IMR-90 (cell line): Measurements from ENCODE around the gene STAT6. TPM values are rescaled to one million over a fixed set of nuclear protein-coding genes. Genes with fewer than 3 reads are reported as not detected.

Source experiments
- ATAC-seq: fragments of 200-7000 bp; cut with Tn5 transposase; 2 replicates; pipeline ENCODE4 v1.9.1; 2020; ENCODE audit warnings: low read depth, mild to moderate bottlenecking, moderate library complexity
- BruUV-seq: library from RNA; stranded (reverse); fragments of 400-500 nt; replicated peaks from 2 replicates; lab custom pipeline; 2021; lab: Mats Ljungman, UMichigan
- CTCF ChIA-PET: fragments of 300-600 bp; formaldehyde crosslinking; extraction: SDS; loops from one replicate; lab custom pipeline; 2021; ENCODE audit warnings: antibody characterized with exemption; lab: Yijun Ruan, JAX
- POLR2A ChIA-PET: fragments of 300-600 bp; sonication (Branson Sonifier 250); formaldehyde crosslinking; loops from one replicate; lab custom pipeline; 2022; ENCODE audit warnings: antibody characterized with exemption; ENCODE audit not compliant: unreplicated experiment; lab: Charles Lee
- DNase-seq: peaks from one replicate; pipeline ENCODE4 v3.0.0; 2013
- H2AFZ ChIP-seq: replicated peaks from 2 replicates; pipeline ENCODE3; 2013; ENCODE audit warnings: low read length, mild to moderate bottlenecking; ENCODE audit not compliant: poor library complexity
- H2AK5ac ChIP-seq: 2 replicates; pipeline ENCODE4 v1.6.1; 2013; ENCODE audit warnings: low read depth, low read length, inconsistent platforms
- H2AK9ac ChIP-seq: replicated peaks from 2 replicates; pipeline ENCODE3; 2013; ENCODE audit warnings: mild to moderate bottlenecking, low read depth, low read length, moderate library complexity; ENCODE audit not compliant: poor library complexity
- H2BK120ac ChIP-seq: 2 replicates; pipeline ENCODE4 v1.6.1; 2013; ENCODE audit warnings: low read depth, low read length, inconsistent platforms
- H2BK15ac ChIP-seq: 3 replicates; pipeline ENCODE4 v1.6.1; 2013; ENCODE audit warnings: low read depth, low read length, inconsistent platforms
- H2BK20ac ChIP-seq: 2 replicates; pipeline ENCODE4 v1.6.1; 2013; ENCODE audit warnings: low read depth, mild to moderate bottlenecking, inconsistent platforms, low read length, moderate library complexity
- H2BK5ac ChIP-seq: 2 replicates; pipeline ENCODE4 v1.6.1; 2013; ENCODE audit warnings: mild to moderate bottlenecking, low read depth, low read length, inconsistent platforms; ENCODE audit not compliant: poor library complexity, severe bottlenecking
- H3K14ac ChIP-seq: replicated peaks from 2 replicates; pipeline ENCODE4 v1.6.1; 2013; ENCODE audit warnings: low read depth, low read length, inconsistent platforms
- H3K18ac ChIP-seq: 2 replicates; pipeline ENCODE4 v1.6.1; 2013; ENCODE audit warnings: low read depth, low read length, control low read depth
- H3K23ac ChIP-seq: 2 replicates; pipeline ENCODE4 v1.6.1; 2013; ENCODE audit warnings: low read depth, low read length, inconsistent platforms
- H3K27ac ChIP-seq: 2 replicates; pipeline ENCODE4 v1.5.1; 2013; ENCODE audit warnings: mild to moderate bottlenecking, control low read depth, low read length; ENCODE audit not compliant: insufficient read depth
- H3K27me3 ChIP-seq: 2 replicates; pipeline ENCODE4 v1.6.1; 2013; ENCODE audit warnings: low read length; ENCODE audit not compliant: control insufficient read depth, insufficient read depth
- H3K36me3 ChIP-seq: 2 replicates; pipeline ENCODE4 v1.6.1; 2013; ENCODE audit warnings: low read length, mixed read lengths; ENCODE audit not compliant: control insufficient read depth, insufficient read depth
- H3K4ac ChIP-seq: 2 replicates; pipeline ENCODE4 v1.6.1; 2013; ENCODE audit warnings: low read depth, low read length, inconsistent platforms
- H3K4me1 ChIP-seq: 2 replicates; pipeline ENCODE4 v1.6.1; 2013; ENCODE audit warnings: low read length, mixed read lengths; ENCODE audit not compliant: control insufficient read depth, insufficient read depth
- H3K4me2 ChIP-seq: 2 replicates; pipeline ENCODE4 v1.6.1; 2013; ENCODE audit warnings: low read depth, mild to moderate bottlenecking, control low read depth, low read length, moderate library complexity
- H3K4me3 ChIP-seq: 2 replicates; pipeline ENCODE4 v1.5.1; 2013; ENCODE audit warnings: low read depth, mild to moderate bottlenecking, control low read depth, low read length, moderate library complexity; ENCODE audit not compliant: insufficient read depth
- H3K56ac ChIP-seq: 2 replicates; pipeline ENCODE4 v1.6.1; 2013; ENCODE audit warnings: low read length, inconsistent platforms; ENCODE audit not compliant: insufficient read depth; ENCODE audit errors: extremely low read depth
- H3K79me1 ChIP-seq, 2 experiments: 2 replicates each; pipeline ENCODE4 v1.6.1; 2013; ENCODE audit warnings: low read length in 2 of 2, inconsistent platforms in 1 of 2, low read depth in 1 of 2
- H3K9ac ChIP-seq: 2 replicates; pipeline ENCODE4 v1.6.1; 2013; ENCODE audit warnings: low read depth, low read length, control low read depth
- H3K9me1 ChIP-seq: 2 replicates; pipeline ENCODE4 v1.6.1; 2013; ENCODE audit warnings: low read length, inconsistent platforms; ENCODE audit not compliant: insufficient read depth
- H3K9me3 ChIP-seq: 2 replicates; pipeline ENCODE4 v1.6.1; 2013; ENCODE audit warnings: low read length; ENCODE audit not compliant: control insufficient read depth, insufficient read depth
- H4K20me1 ChIP-seq: 2 replicates; pipeline ENCODE4 v1.6.1; 2013; ENCODE audit warnings: low read length, inconsistent platforms; ENCODE audit not compliant: insufficient read depth
- H4K5ac ChIP-seq: 2 replicates; pipeline ENCODE4 v1.6.1; 2013; ENCODE audit warnings: mild to moderate bottlenecking, low read depth, low read length, control low read depth
- H4K8ac ChIP-seq, 2 experiments: 2 replicates each; pipeline ENCODE4 v1.6.1; 2013; ENCODE audit warnings: low read depth in 2 of 2, low read length in 2 of 2, control low read depth in 1 of 2, inconsistent platforms in 1 of 2
- H4K91ac ChIP-seq: 2 replicates; pipeline ENCODE4 v1.6.1; 2013; ENCODE audit warnings: low read depth, low read length, inconsistent platforms; ENCODE audit not compliant: insufficient read depth
- BHLHE40 ChIP-seq: fragments of 150-350 bp; IDR thresholded peaks from 2 replicates; pipeline ENCODE4 v1.6.1; 2016; ENCODE audit warnings: mild to moderate bottlenecking, low read depth, low read length
- CEBPB ChIP-seq: IDR thresholded peaks from 2 replicates; pipeline ENCODE4 v1.6.1; 2012; ENCODE audit warnings: low read depth, low read length, improper control_type of control experiment
- CHD1 ChIP-seq: IDR thresholded peaks from 2 replicates; pipeline ENCODE4 v1.6.1; 2012; ENCODE audit warnings: low read depth, low read length, improper control_type of control experiment
- CTCF ChIP-seq: conservative IDR thresholded peaks from 2 replicates; pipeline ENCODE4 v1.5.1; 2012; ENCODE audit warnings: mild to moderate bottlenecking, low read depth, low read length, improper control_type of control experiment
- FOS ChIP-seq: fragments of 150-350 bp; IDR thresholded peaks from 2 replicates; pipeline ENCODE4 v1.6.1; 2016; ENCODE audit warnings: low read depth, low read length
- MAFK ChIP-seq: IDR thresholded peaks from 2 replicates; pipeline ENCODE4 v1.6.1; 2012; ENCODE audit warnings: low read depth, low read length, improper control_type of control experiment
- NFE2L2 ChIP-seq: fragments of 150-350 bp; IDR thresholded peaks from 2 replicates; pipeline ENCODE4 v1.6.1; 2016; ENCODE audit warnings: low read depth, mild to moderate bottlenecking, low read length
- POLR2A ChIP-seq: IDR thresholded peaks from 2 replicates; pipeline ENCODE4 v1.6.1; 2012; ENCODE audit warnings: mild to moderate bottlenecking, low read depth, low read length
- RAD21 ChIP-seq: IDR thresholded peaks from 2 replicates; pipeline ENCODE4 v1.6.1; 2012; ENCODE audit warnings: low read length, improper control_type of control experiment
- RCOR1 ChIP-seq: IDR thresholded peaks from 2 replicates; pipeline ENCODE4 v1.6.1; 2012; ENCODE audit warnings: mild to moderate bottlenecking, low read length, improper control_type of control experiment; ENCODE audit not compliant: insufficient replicate concordance
- SMC3 ChIP-seq: fragments of 150-350 bp; IDR thresholded peaks from 2 replicates; pipeline ENCODE4 v1.6.1; 2016; ENCODE audit warnings: low read depth, mild to moderate bottlenecking, antibody characterized with exemption, low read length, moderate library complexity
- WGBS, 2 experiments: methylation state at CpG; one replicate each; pipeline versions ENCODE4 v1.1.5 to v1.1.7; 2013; ENCODE audit warnings: missing lambda C conversion rate in 2 of 2; ENCODE audit not compliant: insufficient read length in 1 of 2; ENCODE audit errors: extremely low coverage in 2 of 2; 5-methylcytosine and 5-hydroxymethylcytosine counted together
- dilution Hi-C: fragments of 300-500 bp; cut with HindIII; formaldehyde crosslinking; loops from one replicate; pipeline ENCODE4 v1.14.3; 2018; ENCODE audit warnings: low sequenced_read_pairs; ENCODE audit not compliant: unreplicated experiment
- in situ Hi-C: fragments of 300-500 bp; cut with MboI; formaldehyde crosslinking; loops from 3 replicates; pipeline ENCODE4 v1.14.3; 2019; ENCODE audit warnings: low sequenced_read_pairs, inconsistent platforms, mixed read lengths
- intact Hi-C: fragments of 100-400 bp; cut with micrococcal nuclease; formaldehyde crosslinking; loops from 2 replicates; pipeline ENCODE4 v1.10.0; 2022
- polyA plus RNA-seq, 3 experiments: library from polyadenylated mRNA; depleted of rRNA; stranded (reverse); fragments of >200 nt; gene quantifications; 2 replicates each; pipeline ENCODE4 v1.2.3, GENCODE V29; 2012; ENCODE audit warnings: low replicate concordance in 1 of 3
- total RNA-seq: library from RNA; depleted of rRNA; stranded (reverse); fragments of >200 nt; gene quantifications from 2 replicates; pipeline ENCODE4 v1.2.3, GENCODE V29; 2012
- TF ChIP-seq, protein P1 (sequence below): fragments of 150-350 bp; IDR thresholded peaks from 2 replicates; pipeline ENCODE4 v1.6.1; 2017; ENCODE audit warnings: mild to moderate bottlenecking, antibody characterized with exemption, low read length, low read depth
- TF ChIP-seq, protein P2 (sequence below): fragments of 150-350 bp; IDR thresholded peaks from 2 replicates; pipeline ENCODE4 v1.6.1; 2016; ENCODE audit warnings: low read depth, mild to moderate bottlenecking, low read length, moderate library complexity, borderline replicate concordance

STAT6 gene
- total and polyA plus RNA-seq, 2 of the 4 experiments (the other 2 are of a cell fraction), result 43.4 to 96.9 TPM

DNA sequence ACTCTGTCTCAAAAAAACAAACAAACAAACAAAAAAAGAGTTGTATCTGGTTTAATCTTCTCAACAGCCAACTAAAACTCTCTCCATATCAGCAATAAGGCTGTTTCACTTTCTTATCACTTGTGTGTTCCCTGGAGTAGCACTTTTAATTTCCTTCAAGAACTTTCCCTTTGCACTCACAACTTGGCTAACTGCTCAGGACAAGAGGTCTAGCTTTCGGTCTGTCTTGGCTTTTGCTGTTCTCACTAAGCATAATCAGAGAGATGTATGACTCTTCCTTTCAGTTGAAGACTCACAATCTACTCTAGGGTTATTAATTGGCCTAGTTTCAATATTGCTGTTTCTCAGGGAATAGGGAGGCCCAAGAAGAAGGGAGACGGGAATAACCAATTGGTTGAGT, 44.9 kb downstream of the STAT6 start (continued):
- TF ChIP-seq, protein P1, sequence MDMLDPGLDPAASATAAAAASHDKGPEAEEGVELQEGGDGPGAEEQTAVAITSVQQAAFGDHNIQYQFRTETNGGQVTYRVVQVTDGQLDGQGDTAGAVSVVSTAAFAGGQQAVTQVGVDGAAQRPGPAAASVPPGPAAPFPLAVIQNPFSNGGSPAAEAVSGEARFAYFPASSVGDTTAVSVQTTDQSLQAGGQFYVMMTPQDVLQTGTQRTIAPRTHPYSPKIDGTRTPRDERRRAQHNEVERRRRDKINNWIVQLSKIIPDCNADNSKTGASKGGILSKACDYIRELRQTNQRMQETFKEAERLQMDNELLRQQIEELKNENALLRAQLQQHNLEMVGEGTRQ, result no peak
- TF ChIP-seq FOS (no peak), BHLHE40 (no peak), SMC3 (no peak)

GRCh38 chr12:57063991-57064685, 47.0 kb downstream of the STAT6 start:
- Histone ChIP-seq H2BK20ac (no peak overlapping the region), H2BK120ac (no peak overlapping the region), H3K4ac (no peak overlapping the region), H3K9me1 (no peaks in the 10 kb centered on the region), H3K18ac (no peak overlapping the region), H3K9ac (no peak overlapping the region), H3K36me3 (peaks cover 11% of the 10 kb centered on the region), H3K4me2 (no peak overlapping the region), H4K5ac (no peak overlapping the region), H4K20me1 (no peaks in the 10 kb centered on the region; the same call in 1 of the 2 replicates), H3K27me3 (no peaks in the 10 kb centered on the region), H3K79me1 (peaks cover 5 to 7% of the 10 kb centered on the region in 2 experiments; a peak in 2 of 4 replicates), H3K4me1 (no peaks in the 10 kb centered on the region), H2AK9ac (no peak overlapping the region), H3K27ac (no peak overlapping the region), H3K56ac (no peak overlapping the region), H4K8ac (no peak overlapping the region), H2BK15ac (no peak overlapping the region), H3K9me3 (no peaks in the 10 kb centered on the region), H3K23ac (no peak overlapping the region), H2BK5ac (no peak overlapping the region), H3K14ac (no peak overlapping the region), H2AFZ (no peak overlapping the region), H2AK5ac (no peak overlapping the region), H4K91ac (no peak overlapping the region), H3K4me3 (no peak overlapping the region)
- ATAC-seq, result no peak
- in situ Hi-C loops, result loop anchor here (10.0 kb wide), 1 partner anchor 309 kb away; the partner anchor contains the start of gene PRIM1
- BruUV-seq, result no TSS peak
- DNase-seq, result peak; percentile 41
- CTCF ChIA-PET, result interaction anchor here (1.4 kb wide), 2 partner anchors 48 to 55 kb away, joined by 3 to 4 read pairs; no protein-coding TSS in a partner anchor
- POLR2A ChIA-PET, result no interaction called here
- no CpG with 5 or more reads among the region's 5 CpGs for WGBS, 2 experiments
- dilution Hi-C loops, result no loop called here
- intact Hi-C loops, result loop anchor here (5.0 kb wide), 1 partner anchor 307 kb away; no protein-coding TSS in a partner anchor
- no peak for TF ChIP-seq CHD1
- TF ChIP-seq CEBPB, result no peak
- TF ChIP-seq, protein P2, sequence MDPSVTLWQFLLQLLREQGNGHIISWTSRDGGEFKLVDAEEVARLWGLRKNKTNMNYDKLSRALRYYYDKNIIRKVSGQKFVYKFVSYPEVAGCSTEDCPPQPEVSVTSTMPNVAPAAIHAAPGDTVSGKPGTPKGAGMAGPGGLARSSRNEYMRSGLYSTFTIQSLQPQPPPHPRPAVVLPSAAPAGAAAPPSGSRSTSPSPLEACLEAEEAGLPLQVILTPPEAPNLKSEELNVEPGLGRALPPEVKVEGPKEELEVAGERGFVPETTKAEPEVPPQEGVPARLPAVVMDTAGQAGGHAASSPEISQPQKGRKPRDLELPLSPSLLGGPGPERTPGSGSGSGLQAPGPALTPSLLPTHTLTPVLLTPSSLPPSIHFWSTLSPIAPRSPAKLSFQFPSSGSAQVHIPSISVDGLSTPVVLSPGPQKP, result no peak
- TF ChIP-seq NFE2L2, result no peak
- no peak for TF ChIP-seq RCOR1
- no peak for TF ChIP-seq FOS
- TF ChIP-seq POLR2A, result no peak
- no peak for TF ChIP-seq MAFK
- TF ChIP-seq RAD21, result no peak
- no peak for TF ChIP-seq SMC3
- no peak for TF ChIP-seq CTCF
